WTC11 (cell line): ENCODE results near the gene ANKZF1. TPM values are rescaled to one million over a fixed set of nuclear protein-coding genes. Genes with fewer than 3 reads are reported as not detected.

Experiments
- ATAC-seq: fragments of 200-7000 bp; cut with Tn5 transposase; 2 replicates; pipeline ENCODE4 v1.10.0; 2021; ENCODE audit warnings: mild to moderate bottlenecking, moderate library complexity
- CTCF ChIA-PET: fragments of 300-600 bp; sonication (Branson Sonifier 250); formaldehyde crosslinking; loops from one replicate; lab custom pipeline; 2021; ENCODE audit warnings: antibody characterized with exemption; lab: Charles Lee
- POLR2A ChIA-PET: fragments of 350-600 bp; sonication (Branson Sonifier 250); formaldehyde crosslinking; loops from one replicate; lab custom pipeline; 2021; ENCODE audit warnings: antibody characterized with exemption; lab: Charles Lee
- DNase-seq: peaks from one replicate; pipeline ENCODE4 v3.0.0; 2021; ENCODE audit warnings: low spot score
- H3K27ac Mint-ChIP-seq: 2 replicates; pipeline ENCODE4 v1.8.0; 2021; ENCODE audit warnings: mixed read lengths
- H3K27me3 Mint-ChIP-seq: 2 replicates; pipeline ENCODE4 v1.8.0; 2021; ENCODE audit warnings: low read depth, mild to moderate bottlenecking, moderate library complexity, mixed read lengths
- H3K36me3 Mint-ChIP-seq: 2 replicates; pipeline ENCODE4 v1.8.0; 2021; ENCODE audit warnings: mixed read lengths
- H3K4me1 Mint-ChIP-seq: 2 replicates; pipeline ENCODE4 v1.8.0; 2022; ENCODE audit warnings: mixed read lengths
- H3K4me3 Mint-ChIP-seq: 2 replicates; pipeline ENCODE4 v1.8.0; 2021; ENCODE audit warnings: mild to moderate bottlenecking, moderate library complexity, mixed read lengths
- H3K9me3 Mint-ChIP-seq: 2 replicates; pipeline ENCODE4 v1.8.0; 2021; ENCODE audit warnings: mixed read lengths
- CTCF ChIP-seq: fragments of 200-600 bp; IDR thresholded peaks from 2 replicates; pipeline ENCODE4 v1.8.0; 2022; ENCODE audit warnings: antibody characterized with exemption
- FOXP1 ChIP-seq: sonication (generic); formaldehyde crosslinking; IDR thresholded peaks from 2 replicates; pipeline ENCODE4 v1.8.0; 2022; ENCODE audit warnings: missing genetic modification reagents, mild to moderate bottlenecking, moderate library complexity, borderline replicate concordance
- IRF1 ChIP-seq: sonication (generic); formaldehyde crosslinking; IDR thresholded peaks from 2 replicates; pipeline ENCODE4 v1.8.0; 2023; ENCODE audit warnings: missing genetic modification reagents
- MYBL2 ChIP-seq: sonication (generic); formaldehyde crosslinking; IDR thresholded peaks from 2 replicates; pipeline ENCODE4 v1.8.1; 2023; ENCODE audit warnings: mild to moderate bottlenecking, moderate library complexity, missing genetic modification reagents
- NFYB ChIP-seq: sonication (generic); formaldehyde crosslinking; conservative IDR thresholded peaks from 2 replicates; pipeline ENCODE4 v1.8.0; 2022; ENCODE audit warnings: low read depth, missing genetic modification reagents
- NR3C1 ChIP-seq: sonication (generic); formaldehyde crosslinking; conservative IDR thresholded peaks from 2 replicates; pipeline ENCODE4 v1.8.1; 2023; ENCODE audit warnings: low read depth, mild to moderate bottlenecking, missing genetic modification reagents
- SP1 ChIP-seq: sonication (generic); formaldehyde crosslinking; conservative IDR thresholded peaks from 2 replicates; pipeline ENCODE4 v1.8.1; 2022; ENCODE audit warnings: missing genetic modification reagents
- STAT6 ChIP-seq: sonication (generic); formaldehyde crosslinking; conservative IDR thresholded peaks from 2 replicates; pipeline ENCODE4 v1.8.1; 2023; ENCODE audit warnings: mild to moderate bottlenecking, low read depth, missing genetic modification reagents, moderate library complexity
- TEAD4 ChIP-seq: sonication (generic); formaldehyde crosslinking; IDR thresholded peaks from 2 replicates; pipeline ENCODE4 v1.8.0; 2022; ENCODE audit warnings: mild to moderate bottlenecking, missing genetic modification reagents
- total RNA-seq: library from RNA; stranded (reverse); gene quantifications from 3 replicates; pipeline ENCODE4 v1.2.3, GENCODE V29; 2021
- TF ChIP-seq, protein P1 (sequence below): sonication (generic); formaldehyde crosslinking; IDR thresholded peaks from 2 replicates; pipeline ENCODE4 v1.8.1; 2022; ENCODE audit warnings: low read depth, mild to moderate bottlenecking, moderate library complexity, missing genetic modification reagents, borderline replicate concordance
- TF ChIP-seq, protein P2 (sequence below): fragments of 250-450 bp; sonication (Bioruptor Pico); IDR thresholded peaks from 2 replicates; pipeline ENCODE4 v2.1.2; 2022; ENCODE audit warnings: mild to moderate bottlenecking, moderate library complexity
- TF ChIP-seq, protein P3 (sequence below): sonication (generic); formaldehyde crosslinking; IDR thresholded peaks from 2 replicates; pipeline ENCODE4 v1.8.1; 2023; ENCODE audit warnings: mild to moderate bottlenecking, missing genetic modification reagents, moderate library complexity
- TF ChIP-seq, protein P4 (sequence below): sonication (generic); formaldehyde crosslinking; IDR thresholded peaks from 2 replicates; pipeline ENCODE4 v1.8.1; 2023; ENCODE audit warnings: mild to moderate bottlenecking, moderate library complexity, missing genetic modification reagents
- TF ChIP-seq, protein P5 (sequence below): sonication (generic); formaldehyde crosslinking; IDR thresholded peaks from 2 replicates; pipeline ENCODE4 v1.8.1; 2022; ENCODE audit warnings: missing genetic modification reagents, borderline replicate concordance
- TF ChIP-seq, protein P6 (sequence below): sonication (generic); formaldehyde crosslinking; IDR thresholded peaks from 2 replicates; pipeline ENCODE4 v1.8.1; 2023; ENCODE audit warnings: mild to moderate bottlenecking, missing genetic modification reagents, moderate library complexity
- TF ChIP-seq, protein P7 (sequence below): sonication (generic); formaldehyde crosslinking; IDR thresholded peaks from 2 replicates; pipeline ENCODE4 v1.8.0; 2022; ENCODE audit warnings: mild to moderate bottlenecking, missing genetic modification reagents

Gene ANKZF1
- total RNA-seq, 1 experiment from 2014 or later = 70.4 TPM

- TF ChIP-seq, protein P1, sequence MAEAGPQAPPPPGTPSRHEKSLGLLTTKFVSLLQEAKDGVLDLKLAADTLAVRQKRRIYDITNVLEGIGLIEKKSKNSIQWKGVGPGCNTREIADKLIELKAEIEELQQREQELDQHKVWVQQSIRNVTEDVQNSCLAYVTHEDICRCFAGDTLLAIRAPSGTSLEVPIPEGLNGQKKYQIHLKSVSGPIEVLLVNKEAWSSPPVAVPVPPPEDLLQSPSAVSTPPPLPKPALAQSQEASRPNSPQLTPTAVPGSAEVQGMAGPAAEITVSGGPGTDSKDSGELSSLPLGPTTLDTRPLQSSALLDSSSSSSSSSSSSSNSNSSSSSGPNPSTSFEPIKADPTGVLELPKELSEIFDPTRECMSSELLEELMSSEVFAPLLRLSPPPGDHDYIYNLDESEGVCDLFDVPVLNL (CRISPR knock-in tag) = no peak
- TF ChIP-seq CTCF = no peak
- no peak for TF ChIP-seq SP1 (CRISPR knock-in tag)
- no peak for TF ChIP-seq NFYB (CRISPR knock-in tag)
- TF ChIP-seq, protein P2, sequence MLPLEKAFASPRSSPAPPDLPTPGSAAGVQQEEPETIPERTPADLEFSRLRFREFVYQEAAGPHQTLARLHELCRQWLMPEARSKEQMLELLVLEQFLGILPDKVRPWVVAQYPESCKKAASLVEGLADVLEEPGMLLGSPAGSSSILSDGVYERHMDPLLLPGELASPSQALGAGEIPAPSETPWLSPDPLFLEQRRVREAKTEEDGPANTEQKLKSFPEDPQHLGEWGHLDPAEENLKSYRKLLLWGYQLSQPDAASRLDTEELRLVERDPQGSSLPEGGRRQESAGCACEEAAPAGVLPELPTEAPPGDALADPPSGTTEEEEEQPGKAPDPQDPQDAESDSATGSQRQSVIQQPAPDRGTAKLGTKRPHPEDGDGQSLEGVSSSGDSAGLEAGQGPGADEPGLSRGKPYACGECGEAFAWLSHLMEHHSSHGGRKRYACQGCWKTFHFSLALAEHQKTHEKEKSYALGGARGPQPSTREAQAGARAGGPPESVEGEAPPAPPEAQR (CRISPR knock-in tag) = no peak
- TF ChIP-seq, protein P3, sequence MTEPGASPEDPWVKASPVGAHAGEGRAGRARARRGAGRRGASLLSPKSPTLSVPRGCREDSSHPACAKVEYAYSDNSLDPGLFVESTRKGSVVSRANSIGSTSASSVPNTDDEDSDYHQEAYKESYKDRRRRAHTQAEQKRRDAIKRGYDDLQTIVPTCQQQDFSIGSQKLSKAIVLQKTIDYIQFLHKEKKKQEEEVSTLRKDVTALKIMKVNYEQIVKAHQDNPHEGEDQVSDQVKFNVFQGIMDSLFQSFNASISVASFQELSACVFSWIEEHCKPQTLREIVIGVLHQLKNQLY (CRISPR knock-in tag) = no peak
- no peak for TF ChIP-seq STAT6 (CRISPR knock-in tag)
- TF ChIP-seq, protein P4, sequence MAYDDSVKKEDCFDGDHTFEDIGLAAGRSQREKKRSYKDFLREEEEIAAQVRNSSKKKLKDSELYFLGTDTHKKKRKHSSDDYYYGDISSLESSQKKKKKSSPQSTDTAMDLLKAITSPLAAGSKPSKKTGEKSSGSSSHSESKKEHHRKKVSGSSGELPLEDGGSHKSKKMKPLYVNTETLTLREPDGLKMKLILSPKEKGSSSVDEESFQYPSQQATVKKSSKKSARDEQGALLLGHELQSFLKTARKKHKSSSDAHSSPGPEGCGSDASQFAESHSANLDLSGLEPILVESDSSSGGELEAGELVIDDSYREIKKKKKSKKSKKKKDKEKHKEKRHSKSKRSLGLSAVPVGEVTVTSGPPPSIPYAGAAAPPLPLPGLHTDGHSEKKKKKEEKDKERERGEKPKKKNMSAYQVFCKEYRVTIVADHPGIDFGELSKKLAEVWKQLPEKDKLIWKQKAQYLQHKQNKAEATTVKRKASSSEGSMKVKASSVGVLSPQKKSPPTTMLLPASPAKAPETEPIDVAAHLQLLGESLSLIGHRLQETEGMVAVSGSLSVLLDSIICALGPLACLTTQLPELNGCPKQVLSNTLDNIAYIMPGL (CRISPR knock-in tag) = no peak
- TF ChIP-seq, all 79 proteins: peak for 0
Observed at GRCh38 chr2:219266232-219266631, 36.6 kb downstream of the ANKZF1 start (continued).

DNA sequence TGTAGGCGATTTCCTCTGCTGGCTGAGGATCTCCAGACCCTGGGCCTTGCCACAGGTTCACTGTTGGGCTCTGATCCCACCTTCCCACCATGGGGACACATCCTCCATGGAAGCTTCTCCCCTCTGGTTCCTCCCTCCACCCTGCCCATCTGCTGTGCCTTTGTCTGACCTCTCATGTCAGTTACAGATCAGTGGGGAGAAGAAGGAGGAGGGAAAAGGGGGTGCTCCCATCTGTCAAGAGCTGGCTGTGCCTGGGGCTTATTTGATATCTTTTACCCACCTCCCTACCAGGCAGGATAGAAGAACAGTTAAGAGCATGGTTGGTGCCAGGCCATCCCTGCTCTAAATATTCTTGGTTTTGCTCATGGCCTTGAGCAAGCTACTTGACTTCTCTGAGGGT is 37.3 kb downstream of the ANKZF1 start:
- Mint-ChIP-seq H3K4me1 (no peaks in the 10 kb centered on the region), H3K27ac (no peak overlapping the region), H3K9me3 (no peaks in the 10 kb centered on the region), H3K36me3 (no peaks in the 10 kb centered on the region), H3K27me3 (peaks cover 47% of the 10 kb centered on the region), H3K4me3 (no peak overlapping the region)
- ChIA-PET POLR2A (no interaction called here), CTCF (interaction anchor here (1.1 to 2.5 kb wide), 2 partner anchors 11 to 28 kb away, joined by 4 to 13 read pairs; no protein-coding TSS in a partner anchor)
- no peak for DNase-seq
- no peak for ATAC-seq
- TF ChIP-seq CTCF (no peak), SP1 (CRISPR knock-in tag) (no peak), FOXP1 (CRISPR knock-in tag) (no peak), NR3C1 (CRISPR knock-in tag) (no peak), IRF1 (no peak), MYBL2 (CRISPR knock-in tag) (no peak), TEAD4 (CRISPR knock-in tag) (no peak)
- TF ChIP-seq, protein P3 (CRISPR knock-in tag) = no peak
- TF ChIP-seq, protein P5, sequence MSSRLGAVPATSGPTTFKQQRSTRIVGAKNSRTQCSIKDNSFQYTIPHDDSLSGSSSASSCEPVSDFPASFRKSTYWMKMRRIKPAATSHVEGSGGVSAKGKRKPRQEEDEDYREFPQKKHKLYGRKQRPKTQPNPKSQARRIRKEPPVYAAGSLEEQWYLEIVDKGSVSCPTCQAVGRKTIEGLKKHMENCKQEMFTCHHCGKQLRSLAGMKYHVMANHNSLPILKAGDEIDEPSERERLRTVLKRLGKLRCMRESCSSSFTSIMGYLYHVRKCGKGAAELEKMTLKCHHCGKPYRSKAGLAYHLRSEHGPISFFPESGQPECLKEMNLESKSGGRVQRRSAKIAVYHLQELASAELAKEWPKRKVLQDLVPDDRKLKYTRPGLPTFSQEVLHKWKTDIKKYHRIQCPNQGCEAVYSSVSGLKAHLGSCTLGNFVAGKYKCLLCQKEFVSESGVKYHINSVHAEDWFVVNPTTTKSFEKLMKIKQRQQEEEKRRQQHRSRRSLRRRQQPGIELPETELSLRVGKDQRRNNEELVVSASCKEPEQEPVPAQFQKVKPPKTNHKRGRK (CRISPR knock-in tag) = no peak
- TF ChIP-seq, protein P6, sequence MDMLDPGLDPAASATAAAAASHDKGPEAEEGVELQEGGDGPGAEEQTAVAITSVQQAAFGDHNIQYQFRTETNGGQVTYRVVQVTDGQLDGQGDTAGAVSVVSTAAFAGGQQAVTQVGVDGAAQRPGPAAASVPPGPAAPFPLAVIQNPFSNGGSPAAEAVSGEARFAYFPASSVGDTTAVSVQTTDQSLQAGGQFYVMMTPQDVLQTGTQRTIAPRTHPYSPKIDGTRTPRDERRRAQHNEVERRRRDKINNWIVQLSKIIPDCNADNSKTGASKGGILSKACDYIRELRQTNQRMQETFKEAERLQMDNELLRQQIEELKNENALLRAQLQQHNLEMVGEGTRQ (CRISPR knock-in tag) = no peak
- TF ChIP-seq, protein P7, sequence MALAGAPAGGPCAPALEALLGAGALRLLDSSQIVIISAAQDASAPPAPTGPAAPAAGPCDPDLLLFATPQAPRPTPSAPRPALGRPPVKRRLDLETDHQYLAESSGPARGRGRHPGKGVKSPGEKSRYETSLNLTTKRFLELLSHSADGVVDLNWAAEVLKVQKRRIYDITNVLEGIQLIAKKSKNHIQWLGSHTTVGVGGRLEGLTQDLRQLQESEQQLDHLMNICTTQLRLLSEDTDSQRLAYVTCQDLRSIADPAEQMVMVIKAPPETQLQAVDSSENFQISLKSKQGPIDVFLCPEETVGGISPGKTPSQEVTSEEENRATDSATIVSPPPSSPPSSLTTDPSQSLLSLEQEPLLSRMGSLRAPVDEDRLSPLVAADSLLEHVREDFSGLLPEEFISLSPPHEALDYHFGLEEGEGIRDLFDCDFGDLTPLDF (CRISPR knock-in tag) = no peak
